Ascending aorta (tissue), 2 donors: ENCODE results near the gene APP. TPM values are rescaled to one million over a fixed set of nuclear protein-coding genes. Genes with fewer than 3 reads are reported as not detected.

Experiments used
- DNase-seq, 2 donors: peaks; one replicate each; pipeline ENCODE4 v3.0.0-alpha.2; 2019; ENCODE audit warnings: low spot score in 2 of 2
- H3K27ac ChIP-seq, 2 donors: fragments of 200-600 bp; sonication (generic); one replicate each; pipeline ENCODE4 v1.5.1; 2016 to 2017; ENCODE audit warnings: mild to moderate bottlenecking in 1 of 2
- H3K27me3 ChIP-seq: fragments of 200-600 bp; sonication (generic); one replicate; pipeline ENCODE4 v1.5.1; 2017
- H3K36me3 ChIP-seq, 2 donors: fragments of 200-600 bp; sonication (generic); one replicate each; pipeline ENCODE4 v1.5.1; 2016
- H3K4me1 ChIP-seq, 2 donors: fragments of 200-600 bp; sonication (generic); one replicate each; pipeline ENCODE4 v1.5.1; 2016 to 2017; ENCODE audit warnings: mild to moderate bottlenecking in 1 of 2
- H3K4me3 ChIP-seq, 2 donors: fragments of 200-600 bp; sonication (generic); one replicate each; pipeline ENCODE4 v1.5.1; 2016 to 2017; ENCODE audit warnings: mild to moderate bottlenecking in 1 of 2
- H3K9me3 ChIP-seq, 2 donors: fragments of 200-600 bp; sonication (generic); one replicate each; pipeline ENCODE4 v1.5.1; 2016
- intact Hi-C: fragments of 100-400 bp; cut with DNase I; formaldehyde crosslinking; loops from one replicate; pipeline ENCODE4 v1.15.1; 2023
- total RNA-seq: library from RNA; depleted of rRNA; stranded (reverse); fragments of >200 nt; gene quantifications from one replicate; pipeline ENCODE4 v1.1.0, GENCODE V29; 2016
- TF ChIP-seq, protein P1 (sequence below), 3 experiments: fragments of 200-600 bp in 2 of 3; fragments of 450-650 bp in 1 of 3; sonication (generic) in 2 of 3; IDR thresholded peaks; one replicate each; pipeline ENCODE4 v1.5.1; 2016 to 2019; ENCODE audit warnings: antibody characterized with exemption in 3 of 3, mild to moderate bottlenecking in 1 of 3, moderate library complexity in 1 of 3

Gene APP
- total RNA-seq, 1 donor from 2014 or later: 350 TPM

DNA sequence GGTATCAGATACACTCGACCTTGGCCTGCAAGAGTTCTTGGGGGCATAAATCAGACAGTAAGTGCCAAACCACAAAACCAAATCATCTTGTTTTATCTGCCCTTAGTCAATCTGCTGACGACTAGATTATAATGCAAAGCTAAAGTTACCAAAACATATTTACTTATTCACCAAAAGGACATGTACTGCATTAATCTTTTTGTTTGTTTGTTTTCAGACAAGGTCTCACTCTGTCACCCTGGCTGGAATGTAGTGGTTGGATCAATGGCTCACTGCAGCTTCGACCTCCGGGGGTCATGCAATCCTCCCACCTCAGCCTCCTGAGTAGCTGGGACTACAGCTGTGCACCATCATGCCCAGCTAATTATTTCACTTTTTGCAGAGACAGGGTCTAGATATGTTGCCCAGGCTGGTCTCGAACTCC, 114.7 kb downstream of the APP start:
- Histone ChIP-seq H3K4me1 (no peaks in the 10 kb centered on the region), H3K27me3 (no peaks in the 10 kb centered on the region), H3K27ac (no peak overlapping the region), H3K9me3 (no peaks in the 10 kb centered on the region), H3K4me3 (no peak overlapping the region), H3K36me3 (peaks cover 0 to 9% of the 10 kb centered on the region in 2 donors)
- DNase-seq: no peak
- intact Hi-C loops: no loop called here
- TF ChIP-seq, protein P1, sequence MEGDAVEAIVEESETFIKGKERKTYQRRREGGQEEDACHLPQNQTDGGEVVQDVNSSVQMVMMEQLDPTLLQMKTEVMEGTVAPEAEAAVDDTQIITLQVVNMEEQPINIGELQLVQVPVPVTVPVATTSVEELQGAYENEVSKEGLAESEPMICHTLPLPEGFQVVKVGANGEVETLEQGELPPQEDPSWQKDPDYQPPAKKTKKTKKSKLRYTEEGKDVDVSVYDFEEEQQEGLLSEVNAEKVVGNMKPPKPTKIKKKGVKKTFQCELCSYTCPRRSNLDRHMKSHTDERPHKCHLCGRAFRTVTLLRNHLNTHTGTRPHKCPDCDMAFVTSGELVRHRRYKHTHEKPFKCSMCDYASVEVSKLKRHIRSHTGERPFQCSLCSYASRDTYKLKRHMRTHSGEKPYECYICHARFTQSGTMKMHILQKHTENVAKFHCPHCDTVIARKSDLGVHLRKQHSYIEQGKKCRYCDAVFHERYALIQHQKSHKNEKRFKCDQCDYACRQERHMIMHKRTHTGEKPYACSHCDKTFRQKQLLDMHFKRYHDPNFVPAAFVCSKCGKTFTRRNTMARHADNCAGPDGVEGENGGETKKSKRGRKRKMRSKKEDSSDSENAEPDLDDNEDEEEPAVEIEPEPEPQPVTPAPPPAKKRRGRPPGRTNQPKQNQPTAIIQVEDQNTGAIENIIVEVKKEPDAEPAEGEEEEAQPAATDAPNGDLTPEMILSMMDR (IDR thresholded peaks at IDR 0.05): no peak

DNA sequence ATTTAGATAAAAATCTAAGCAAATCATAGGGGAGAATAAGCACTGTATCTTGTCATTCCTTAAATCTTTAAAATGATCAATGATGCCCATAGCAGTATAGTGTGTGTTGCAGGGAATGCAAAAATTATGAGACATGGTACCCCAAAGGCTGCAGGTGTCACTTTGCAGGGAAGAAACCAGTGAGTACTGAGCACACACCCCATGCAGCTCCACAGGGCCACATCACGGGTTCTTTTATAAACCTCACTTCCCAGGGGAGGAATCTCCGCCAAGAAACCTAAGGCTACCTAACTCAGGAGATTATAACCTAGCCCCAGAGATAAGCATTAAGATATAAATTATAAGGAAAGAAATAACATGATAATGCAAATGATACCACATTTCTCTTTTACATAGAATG, 115.6 kb downstream of the APP start:
- Histone ChIP-seq H3K4me3 (no peak overlapping the region), H3K9me3 (no peaks in the 10 kb centered on the region), H3K27me3 (no peaks in the 10 kb centered on the region), H3K27ac (no peak overlapping the region), H3K4me1 (no peaks in the 10 kb centered on the region), H3K36me3 (peaks cover 4 to 9% of the 10 kb centered on the region in 2 donors)
- intact Hi-C loops: no loop called here
- no peak for DNase-seq
- TF ChIP-seq, protein P1 (IDR thresholded peaks at IDR 0.05): no peak

DNA sequence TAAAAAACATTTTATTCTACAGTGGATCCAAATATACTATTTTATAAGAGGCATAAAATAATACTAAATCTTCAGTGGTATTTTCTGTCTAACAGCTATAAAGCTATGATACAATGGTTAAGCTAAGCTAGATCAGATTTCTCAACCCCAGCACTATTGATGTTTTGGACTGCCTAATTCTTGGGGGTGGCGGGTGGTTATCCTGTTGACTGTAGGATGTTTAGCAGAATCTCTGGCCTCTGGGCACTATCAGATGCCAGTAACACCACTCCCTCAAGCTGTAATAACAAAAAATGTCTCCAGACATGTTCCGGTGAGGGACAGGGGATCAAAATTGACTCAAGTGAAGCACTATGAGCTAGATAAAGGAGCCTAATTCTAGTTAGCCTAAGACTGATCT, 118.5 kb downstream of the APP start:
- Histone ChIP-seq H3K4me3 (no peak overlapping the region), H3K36me3 (peaks cover 5 to 22% of the 10 kb centered on the region in 2 donors), H3K27me3 (no peaks in the 10 kb centered on the region), H3K27ac (no peak overlapping the region), H3K9me3 (no peaks in the 10 kb centered on the region), H3K4me1 (no peaks in the 10 kb centered on the region)
- TF ChIP-seq, protein P1 (IDR thresholded peaks at IDR 0.05): no peak
- intact Hi-C loops: no loop called here
- no peak for DNase-seq

DNA sequence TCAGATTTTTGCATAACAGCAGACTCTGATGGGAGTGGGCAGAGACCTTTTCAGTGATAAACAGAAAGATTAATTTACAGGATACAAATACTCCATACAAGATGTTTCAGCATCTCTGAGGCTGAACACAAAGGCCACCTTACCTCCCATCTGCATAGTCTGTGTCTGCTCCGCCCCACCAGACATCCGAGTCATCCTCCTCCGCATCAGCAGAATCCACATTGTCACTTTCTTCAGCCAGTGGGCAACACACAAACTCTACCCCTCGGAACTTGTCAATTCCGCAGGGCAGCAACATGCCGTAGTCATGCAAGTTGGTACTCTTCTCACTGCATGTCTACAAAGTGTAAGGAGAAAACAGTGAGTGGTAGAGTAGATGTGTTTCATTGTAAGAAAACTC, 119.7 kb downstream of the APP start:
- intact Hi-C loops: no loop called here
- DNase-seq: no peak
- Histone ChIP-seq H3K27me3 (no peaks in the 10 kb centered on the region), H3K27ac (no peak overlapping the region), H3K4me3 (no peak overlapping the region), H3K9me3 (no peaks in the 10 kb centered on the region), H3K4me1 (no peaks in the 10 kb centered on the region), H3K36me3 (peaks cover 5 to 22% of the 10 kb centered on the region in 2 donors)
- TF ChIP-seq, protein P1 (IDR thresholded peaks at IDR 0.05): no peak

DNA sequence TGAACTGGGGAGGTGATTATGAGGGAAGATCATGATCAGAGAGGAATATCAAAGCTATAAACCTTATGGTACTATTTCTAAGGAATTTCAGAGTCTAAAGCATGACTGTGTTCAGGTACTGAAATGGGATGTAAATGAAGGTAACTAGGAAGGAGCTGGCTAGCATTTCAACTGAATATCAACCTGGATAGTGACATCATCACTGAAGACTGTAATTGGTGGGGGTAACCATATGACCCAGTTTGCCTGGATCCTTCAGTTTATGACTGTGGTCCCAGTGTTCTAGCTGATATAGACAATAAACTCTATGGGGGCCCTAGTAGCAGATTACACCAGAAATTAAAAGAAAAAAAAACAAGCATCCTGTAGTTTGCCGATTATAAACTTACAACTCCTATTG, 120.8 kb downstream of the APP start:
- H3K27me3 ChIP-seq: no peaks in the 10 kb centered on the region
- no peaks in the 10 kb centered on the region for H3K4me1 ChIP-seq
- no peaks in the 10 kb centered on the region for H3K9me3 ChIP-seq
- H3K27ac ChIP-seq: no peak overlapping the region
- TF ChIP-seq, protein P1 (IDR thresholded peaks at IDR 0.05): no peak
- H3K36me3 ChIP-seq: peaks cover 5 to 25% of the 10 kb centered on the region in 2 donors
- no peak overlapping the region for H3K4me3 ChIP-seq
- intact Hi-C loops: no loop called here
- DNase-seq: no peak
